HG02970 (cell line): ENCODE measurements around the gene ARVCF.
A peak's percentile ranks its signal among the peaks of the same experiment; 100 is the strongest.

Experiments
- ATAC-seq: cut with Tn5 transposase; IDR thresholded peaks from one replicate; pipeline ENCODE4 v1.9.1; 2021; ENCODE audit warnings: mild to moderate bottlenecking, moderate library complexity, moderate number of reproducible peaks; ENCODE audit not compliant: unreplicated experiment, low FRiP score

The ARVCF gene

GRCh38 chr22:20032407-20032991 lies 15.9 kb upstream of the ARVCF start:
- ATAC-seq: no peak

DNA sequence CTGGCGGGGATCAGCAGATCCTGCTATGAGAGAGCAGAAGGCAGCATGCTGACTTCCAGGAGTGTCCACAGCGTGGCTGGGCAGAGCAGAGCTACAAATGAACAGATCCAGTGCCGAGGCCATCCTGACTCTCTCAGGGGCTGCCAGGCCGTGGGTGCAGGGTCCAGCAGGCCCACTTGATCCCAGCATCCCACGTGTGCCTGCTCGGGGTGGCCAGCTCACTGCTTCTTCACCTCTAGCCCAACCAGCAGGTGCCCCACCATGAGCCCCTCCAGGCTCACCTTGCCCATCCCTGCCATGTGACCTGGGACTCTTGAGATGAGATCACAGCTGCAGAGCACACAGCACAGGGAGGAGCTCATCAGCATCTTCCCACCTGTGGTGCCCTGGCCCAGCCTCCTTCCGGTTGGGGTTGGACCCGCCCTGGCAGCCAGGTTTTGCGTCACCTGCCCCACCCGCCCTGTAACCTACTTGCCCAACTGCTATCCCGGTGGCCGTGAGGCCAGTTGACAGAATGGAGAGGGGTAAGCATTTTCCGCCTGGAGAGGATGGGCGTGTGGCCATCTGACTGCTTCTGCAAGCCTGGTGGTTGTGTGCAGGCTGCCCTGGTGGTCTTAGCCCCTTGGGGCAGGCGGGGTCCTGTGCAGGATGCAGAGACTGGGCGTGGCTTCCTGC lies 15.2 kb upstream of the ARVCF start:
- ATAC-seq: no peak

- no peak for ATAC-seq
These were observed 13.1 kb upstream of the ARVCF start for GRCh38 chr22:20029550-20030225.

DNA sequence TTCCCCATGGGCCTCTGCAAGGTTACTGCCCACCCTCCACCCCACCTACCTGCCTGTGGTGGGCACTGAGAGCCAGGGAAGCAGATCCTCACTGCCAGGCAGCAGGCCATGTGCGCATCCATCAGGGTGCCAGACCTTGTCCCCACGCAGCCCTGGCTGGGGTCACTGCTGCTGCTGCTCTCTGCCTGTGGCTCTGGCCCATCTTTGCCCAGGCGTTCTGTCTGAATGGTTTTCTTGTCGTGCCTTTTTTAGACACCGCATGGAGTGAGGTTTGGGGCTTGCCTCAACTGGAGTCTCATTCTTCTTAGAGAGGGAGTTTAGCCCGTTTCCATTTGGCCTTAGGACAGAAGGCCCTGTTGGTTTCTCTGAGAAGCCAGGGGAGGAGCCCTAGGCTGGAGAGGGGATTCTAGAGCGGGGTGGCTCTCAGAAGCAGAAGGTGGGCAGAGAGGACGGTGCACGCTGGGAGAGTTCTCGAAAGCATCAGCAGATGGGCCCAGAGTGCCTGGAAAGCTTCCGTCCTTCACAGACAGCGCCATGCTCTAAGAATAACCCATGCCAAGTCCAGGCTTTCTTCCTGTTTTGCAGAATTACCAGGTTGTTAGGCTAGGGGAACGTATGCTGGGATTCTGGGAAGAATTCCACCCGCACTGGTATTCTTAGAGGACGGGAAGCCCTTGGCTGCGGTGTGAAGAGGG lies 12.4 kb upstream of the ARVCF start:
- ATAC-seq: no peak

DNA sequence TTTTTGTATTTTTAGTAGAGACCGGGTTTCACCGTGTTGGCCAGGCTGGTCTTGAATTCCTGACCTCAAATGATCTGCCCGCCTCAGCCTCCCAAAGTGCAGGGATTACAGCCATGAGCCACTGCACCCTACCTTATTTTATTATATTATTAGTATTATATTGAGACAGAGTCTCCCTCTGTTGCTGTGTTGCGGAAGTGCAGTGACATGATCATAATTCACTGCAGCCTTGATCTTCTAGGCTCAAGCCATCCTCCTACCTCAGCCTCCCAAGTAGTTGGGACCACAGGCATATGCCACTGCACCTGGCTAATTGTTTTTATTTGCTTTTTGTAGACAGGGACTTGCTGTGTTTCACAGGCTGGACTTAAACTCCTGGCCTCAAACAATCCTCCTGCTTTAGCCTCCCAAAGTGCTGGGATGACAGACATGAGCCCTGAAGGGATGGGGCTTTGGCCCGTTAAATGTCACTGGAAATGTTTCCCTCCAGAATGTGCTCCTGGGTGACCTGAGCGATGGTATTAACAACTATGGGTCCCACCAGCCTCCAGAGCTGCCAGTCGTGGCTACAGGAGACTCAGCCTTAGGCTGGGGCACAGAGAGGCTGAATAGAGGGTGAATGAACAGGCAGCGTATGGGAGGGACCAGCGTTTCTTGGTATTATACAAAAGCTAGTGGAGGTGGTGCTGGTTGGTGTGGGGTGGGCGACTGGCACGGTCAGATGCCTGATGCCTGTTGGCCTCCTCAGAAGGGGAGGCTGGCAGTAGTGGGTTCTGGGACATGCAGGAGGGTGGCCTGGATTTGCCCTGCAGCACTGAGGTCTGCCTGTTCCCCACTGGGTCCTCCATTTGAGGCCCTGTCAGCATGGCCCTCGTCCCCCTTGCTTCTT lies 11.6 kb upstream of the ARVCF start:
- ATAC-seq: no peak

GRCh38 chr22:20026996-20027601 lies 10.5 kb upstream of the ARVCF start:
- ATAC-seq: no peak

DNA sequence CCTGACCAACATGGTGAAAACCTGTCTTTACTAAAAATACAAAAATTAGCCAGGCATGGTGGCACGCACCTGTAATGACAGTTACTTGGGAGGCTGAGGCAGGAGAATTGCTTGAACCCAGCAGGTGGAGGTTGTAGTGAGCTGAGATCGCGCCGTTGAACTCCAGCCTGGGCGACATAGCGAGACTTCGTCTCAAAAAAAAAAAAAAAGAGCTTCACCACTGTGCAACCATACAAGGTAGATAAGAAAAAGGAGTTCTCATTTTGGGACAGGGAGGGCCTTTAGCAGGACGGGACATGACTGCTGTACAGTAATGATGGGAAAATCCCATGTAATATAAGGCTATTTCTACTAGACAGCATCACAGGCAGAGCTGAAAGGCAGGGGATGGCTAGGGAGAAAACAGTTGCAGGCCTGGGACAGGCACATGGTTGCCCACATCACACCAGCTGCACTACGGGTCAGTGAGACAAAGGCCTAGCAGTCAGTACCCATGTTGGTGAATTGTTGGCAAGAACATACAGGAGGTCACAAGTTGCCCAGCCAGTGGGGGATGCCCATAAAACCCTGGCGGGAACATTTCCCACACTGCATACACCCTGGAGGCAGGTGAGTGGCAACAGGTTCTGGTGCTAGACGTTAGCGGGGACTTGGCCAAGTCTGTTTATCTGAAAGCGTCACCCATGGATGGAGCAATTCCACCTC lies 9.7 kb upstream of the ARVCF start:
- no peak for ATAC-seq

GRCh38 chr22:20025401-20026203 lies 9.0 kb upstream of the ARVCF start:
- ATAC-seq: no peak

- ATAC-seq: no peak
These were observed 8.2 kb upstream of the ARVCF start for GRCh38 chr22:20024650-20025397.

GRCh38 chr22:20024225-20024624 lies 7.6 kb upstream of the ARVCF start:
- ATAC-seq: no peak

DNA sequence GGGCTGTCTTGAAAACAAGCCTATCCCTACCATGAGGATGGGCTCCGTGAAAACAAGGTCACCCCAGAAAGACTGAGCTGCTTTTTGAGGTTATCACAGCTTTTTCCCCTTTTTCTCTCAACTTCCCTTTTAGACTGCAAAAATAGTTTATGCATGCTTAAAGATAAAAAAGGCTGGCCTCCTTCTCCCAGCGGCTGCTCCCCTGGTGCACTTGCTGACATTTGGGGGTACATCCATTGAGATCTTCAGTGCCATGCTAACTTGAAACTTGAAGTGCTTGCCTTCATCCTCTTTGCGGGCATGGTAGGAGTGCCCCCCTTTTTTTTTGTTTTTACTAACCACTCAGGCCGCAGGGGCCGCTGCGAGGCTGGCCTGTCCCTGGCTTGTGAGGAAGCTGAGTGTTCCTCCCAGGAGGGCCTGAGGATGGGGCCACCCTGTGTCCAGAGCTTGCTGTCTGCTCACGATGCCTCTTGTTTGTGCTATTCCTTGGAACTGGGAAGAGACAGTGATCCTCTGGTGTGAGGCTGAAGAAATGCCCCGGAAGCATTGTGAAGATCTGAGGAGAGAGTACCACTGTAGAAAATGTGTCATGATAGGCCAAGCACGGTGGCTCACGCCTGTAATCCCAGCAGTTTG lies 6.5 kb upstream of the ARVCF start:
- no peak for ATAC-seq

- no peak for ATAC-seq
These were observed 5.8 kb upstream of the ARVCF start for GRCh38 chr22:20022231-20022977.

- ATAC-seq: no peak
These were observed 4.9 kb upstream of the ARVCF start for GRCh38 chr22:20021196-20022181.

DNA sequence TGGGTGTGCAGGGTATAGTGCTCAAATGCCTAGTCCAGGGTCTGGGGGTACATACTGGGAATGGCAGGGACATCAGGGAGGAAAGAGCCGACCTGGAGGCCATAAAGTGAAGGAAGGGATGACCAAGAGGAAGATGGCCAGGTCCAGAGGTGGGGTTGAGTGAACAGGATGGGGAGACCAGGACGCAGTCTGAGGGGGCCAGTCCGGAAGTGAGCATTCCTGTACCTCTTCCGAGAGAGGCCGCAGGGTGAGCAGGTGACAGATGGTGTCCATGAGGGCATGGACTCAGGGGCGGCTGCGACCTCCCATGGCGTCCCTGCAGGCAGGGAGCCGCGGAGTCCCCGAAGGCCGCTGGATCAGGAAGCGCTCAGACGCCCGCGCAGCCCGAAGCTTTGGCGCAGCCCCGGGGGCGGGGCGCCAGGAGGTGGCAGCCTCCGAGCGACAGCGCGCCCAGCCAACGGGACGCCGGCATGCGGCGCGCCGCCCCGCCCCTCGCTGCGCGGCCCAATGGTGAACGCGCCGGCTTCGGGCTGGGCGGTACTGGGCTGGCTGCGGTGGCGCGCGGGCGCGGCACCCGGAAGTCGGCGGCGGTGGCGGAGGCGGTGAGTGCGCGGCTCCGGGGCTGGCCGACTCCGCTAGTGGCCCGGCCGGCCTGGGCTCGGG lies 4.0 kb upstream of the ARVCF start, which contains the start of gene TANGO2:
Gene TANGO2 (plus strand): TSS at position 578 of the 663 bp plus-strand sequence. CDS start 15,689 bp downstream, outside the sequence.
- peak; percentile 72 for ATAC-seq
